ENCODE results near the gene DAPK2. TPM values are rescaled to one million over a fixed set of nuclear protein-coding genes. Genes with fewer than 3 reads are reported as not detected.
"Not testable (repeated sequence)": the region's sequence is repeated elsewhere in the genome, so short reads cannot be mapped to it uniquely, and the experiment has no call there.

Gene DAPK2
- total RNA-seq, 2 experiments from 2014 or later = 1.0 to 1.3 TPM

- intact Hi-C loops (cut with DNase I, micrococcal nuclease) = no loop called here
- DNase-seq (no peak), ATAC-seq (no peak)
- ChIA-PET CTCF (interaction anchor here (1.1 kb wide), 1 partner anchor 19 kb away, joined by 3 read pairs; no protein-coding TSS in a partner anchor), POLR2A (no interaction called here)
- Mint-ChIP-seq H3K9me3 (ENCODE audit: low read depth) (no peaks in the 10 kb centered on the region), H3K36me3 (ENCODE audit: low read depth) (no peaks in the 10 kb centered on the region), H3K4me1 (peaks cover 16% of the 10 kb centered on the region), H3K27me3 (no peaks in the 10 kb centered on the region), H3K4me3 (no peak overlapping the region), H3K27ac (no peak overlapping the region)
Measured at GRCh38 chr15:63908991-63909390, 137.3 kb downstream of the DAPK2 start.

- POLR2A ChIA-PET = no interaction called here
- ATAC-seq = no peak
- intact Hi-C loops (cut with DNase I, micrococcal nuclease) = no loop called here
- no peak for DNase-seq
- Mint-ChIP-seq H3K9me3 (ENCODE audit: low read depth) (no peaks in the 10 kb centered on the region), H3K27me3 (no peaks in the 10 kb centered on the region), H3K4me3 (no peak overlapping the region), H3K4me1 (peaks cover 16% of the 10 kb centered on the region), H3K27ac (no peak overlapping the region), H3K36me3 (ENCODE audit: low read depth) (no peaks in the 10 kb centered on the region)
- CTCF ChIA-PET = interaction anchor here (0.6 to 1.1 kb wide), 2 partner anchors 16 to 18 kb away, joined by 3 to 5 read pairs; no protein-coding TSS in a partner anchor
Measured at GRCh38 chr15:63908281-63908680, 138.0 kb downstream of the DAPK2 start.

- H3K4me1 Mint-ChIP-seq = peaks cover 16% of the 10 kb centered on the region
- POLR2A ChIA-PET = no interaction called here
Measured at GRCh38 chr15:63907521-63907920, 138.8 kb downstream of the DAPK2 start.

GRCh38 chr15:63906266-63906584 lies 140.1 kb downstream of the DAPK2 start:
- Mint-ChIP-seq H3K4me3 (no peak overlapping the region), H3K9me3 (ENCODE audit: low read depth) (no peaks in the 10 kb centered on the region), H3K27me3 (no peaks in the 10 kb centered on the region), H3K36me3 (ENCODE audit: low read depth) (no peaks in the 10 kb centered on the region), H3K27ac (peak overlapping the region; percentile 29), H3K4me1 (peaks cover 16% of the 10 kb centered on the region)
- no peak for DNase-seq
- intact Hi-C loops (cut with DNase I, micrococcal nuclease) = no loop called here
- ATAC-seq = peak; percentile 16
- ChIA-PET CTCF (interaction anchor here (1.8 to 3.7 kb wide), 2 partner anchors 14 to 154 kb away, joined by 6 to 11 read pairs; no protein-coding TSS in a partner anchor), POLR2A (interaction anchor here (0.6 kb wide), 1 partner anchor 212 kb away, joined by 4 read pairs; no protein-coding TSS in a partner anchor)

More at GRCh38 chr15:63907521-63907920, 138.8 kb downstream of the DAPK2 start:
- H3K36me3 Mint-ChIP-seq (ENCODE audit: low read depth) = no peaks in the 10 kb centered on the region
- H3K27ac Mint-ChIP-seq = no peak overlapping the region
- intact Hi-C loops (cut with DNase I, micrococcal nuclease) = no loop called here
- CTCF ChIA-PET = interaction anchor here (0.6 kb wide), 1 partner anchor 16 kb away, joined by 5 read pairs; no protein-coding TSS in a partner anchor
- no peaks in the 10 kb centered on the region for H3K9me3 Mint-ChIP-seq (ENCODE audit: low read depth)
- ATAC-seq = no peak
- no peaks in the 10 kb centered on the region for H3K27me3 Mint-ChIP-seq
- no peak for DNase-seq
- no peak overlapping the region for H3K4me3 Mint-ChIP-seq

- ATAC-seq = peak; percentile 63
- no peaks in the 10 kb centered on the region for H3K9me3 Mint-ChIP-seq (ENCODE audit: low read depth)
- H3K36me3 Mint-ChIP-seq (ENCODE audit: low read depth) = no peaks in the 10 kb centered on the region
- no peak for DNase-seq
- H3K4me3 Mint-ChIP-seq = no peak overlapping the region
- peaks cover 16% of the 10 kb centered on the region for H3K4me1 Mint-ChIP-seq
- intact Hi-C loops (cut with DNase I, micrococcal nuclease) = no loop called here
- no peaks in the 10 kb centered on the region for H3K27me3 Mint-ChIP-seq
- H3K27ac Mint-ChIP-seq = peak overlapping the region; percentile 29
- CTCF ChIA-PET = interaction anchor here (1.0 to 3.7 kb wide), 5 partner anchors 9 to 247 kb away, joined by 3 to 11 read pairs (median 4); no protein-coding TSS in a partner anchor
- POLR2A ChIA-PET = interaction anchor here (0.6 kb wide), 1 partner anchor 213 kb away, joined by 4 read pairs; no protein-coding TSS in a partner anchor
Measured at GRCh38 chr15:63905558-63906265, 140.6 kb downstream of the DAPK2 start.

GRCh38 chr15:63905131-63905530 lies 141.2 kb downstream of the DAPK2 start:
- Mint-ChIP-seq H3K27me3 (no peaks in the 10 kb centered on the region), H3K27ac (no peak overlapping the region), H3K4me1 (peaks cover 16% of the 10 kb centered on the region), H3K4me3 (no peak overlapping the region), H3K36me3 (ENCODE audit: low read depth) (no peaks in the 10 kb centered on the region), H3K9me3 (ENCODE audit: low read depth) (no peaks in the 10 kb centered on the region)
- ChIA-PET CTCF (interaction anchor here (1.0 to 3.7 kb wide), 7 partner anchors 9 to 248 kb away, joined by 3 to 11 read pairs (median 4); no protein-coding TSS in a partner anchor), POLR2A (no interaction called here)
- DNase-seq (no peak), ATAC-seq (no peak)
- intact Hi-C loops (cut with DNase I, micrococcal nuclease) = no loop called here

- DNase-seq (no peak), ATAC-seq (no peak)
- H3K36me3 Mint-ChIP-seq (ENCODE audit: low read depth) = no peaks in the 10 kb centered on the region
- ChIA-PET CTCF (interaction anchor here (0.7 to 3.7 kb wide), 6 partner anchors 11 to 164 kb away, joined by 3 to 11 read pairs (median 4); no protein-coding TSS in a partner anchor), POLR2A (interaction anchor here (0.6 to 0.7 kb wide), 2 partner anchors 13 to 103 kb away, joined by 3 read pairs; no protein-coding TSS in a partner anchor)
- peaks cover 21% of the 10 kb centered on the region for H3K4me1 Mint-ChIP-seq
- H3K4me3 Mint-ChIP-seq = no peak overlapping the region
- H3K9me3 Mint-ChIP-seq (ENCODE audit: low read depth) = no peaks in the 10 kb centered on the region
- intact Hi-C loops (cut with DNase I, micrococcal nuclease) = no loop called here
- H3K27ac Mint-ChIP-seq = no peak overlapping the region
- no peaks in the 10 kb centered on the region for H3K27me3 Mint-ChIP-seq
Measured at GRCh38 chr15:63904042-63904441, 142.2 kb downstream of the DAPK2 start.

GRCh38 chr15:63902671-63903035 lies 143.6 kb downstream of the DAPK2 start:
- ChIA-PET CTCF (interaction anchor here (1.0 kb wide), 1 partner anchor 151 kb away, joined by 6 read pairs; no protein-coding TSS in a partner anchor), POLR2A (no interaction called here)
- Mint-ChIP-seq H3K27me3 (no peaks in the 10 kb centered on the region), H3K27ac (no peak overlapping the region), H3K9me3 (ENCODE audit: low read depth) (peaks cover 2% of the 10 kb centered on the region), H3K36me3 (ENCODE audit: low read depth) (no peaks in the 10 kb centered on the region), H3K4me3 (no peak overlapping the region), H3K4me1 (peaks cover 27% of the 10 kb centered on the region)
- DNase-seq = no peak
- ATAC-seq = no peak
- intact Hi-C loops (cut with DNase I, micrococcal nuclease) = no loop called here

GRCh38 chr15:63901912-63902670 lies 144.2 kb downstream of the DAPK2 start:
- intact Hi-C loops (cut with DNase I, micrococcal nuclease) = no loop called here
- CTCF ChIA-PET = interaction anchor here (0.6 to 1.0 kb wide), 2 partner anchors 145 to 150 kb away, joined by 3 to 6 read pairs; no protein-coding TSS in a partner anchor
- POLR2A ChIA-PET = no interaction called here
- H3K36me3 Mint-ChIP-seq (ENCODE audit: low read depth) = no peaks in the 10 kb centered on the region
- H3K27me3 Mint-ChIP-seq = no peaks in the 10 kb centered on the region
- peaks cover 30% of the 10 kb centered on the region for H3K4me1 Mint-ChIP-seq
- DNase-seq = no peak
- no peak overlapping the region for H3K27ac Mint-ChIP-seq
- no peak overlapping the region for H3K4me3 Mint-ChIP-seq
- no peak for ATAC-seq
- peaks cover 2% of the 10 kb centered on the region for H3K9me3 Mint-ChIP-seq (ENCODE audit: low read depth)

GRCh38 chr15:63900306-63900705 lies 146.0 kb downstream of the DAPK2 start:
- DNase-seq (no peak), ATAC-seq (no peak)
- Mint-ChIP-seq H3K36me3 (ENCODE audit: low read depth) (no peaks in the 10 kb centered on the region), H3K27me3 (no peaks in the 10 kb centered on the region), H3K9me3 (ENCODE audit: low read depth) (peaks cover 2% of the 10 kb centered on the region), H3K27ac (no peak overlapping the region), H3K4me3 (no peak overlapping the region), H3K4me1 (peaks cover 31% of the 10 kb centered on the region)
- ChIA-PET CTCF (interaction anchor here (0.7 to 1.0 kb wide), 2 partner anchors 10 to 119 kb away, joined by 3 to 4 read pairs; no protein-coding TSS in a partner anchor), POLR2A (no interaction called here)
- intact Hi-C loops (cut with DNase I, micrococcal nuclease) = no loop called here

GRCh38 chr15:63899606-63900005 lies 146.7 kb downstream of the DAPK2 start:
- H3K36me3 Mint-ChIP-seq (ENCODE audit: low read depth); H3K4me3 Mint-ChIP-seq; H3K9me3 Mint-ChIP-seq (ENCODE audit: low read depth); DNase-seq; ATAC-seq; POLR2A ChIA-PET; intact Hi-C loops (cut with DNase I, micrococcal nuclease); H3K27ac Mint-ChIP-seq; H3K27me3 Mint-ChIP-seq: not testable (repeated sequence)
- CTCF ChIA-PET = interaction anchor here (0.6 to 0.7 kb wide), 2 partner anchors 41 to 297 kb away, joined by 3 read pairs; no protein-coding TSS in a partner anchor
- H3K4me1 Mint-ChIP-seq = peaks cover 38% of the 10 kb centered on the region
